Ascending aorta (tissue), 2 donors: Measurements from ENCODE around the gene CEACAM5. TPM values are rescaled to one million over a fixed set of nuclear protein-coding genes. Genes with fewer than 3 reads are reported as not detected.

Experiments used
- DNase-seq, 2 donors: peaks; one replicate each; pipeline ENCODE4 v3.0.0-alpha.2; 2019; ENCODE audit warnings: low spot score in 2 of 2
- H3K27ac ChIP-seq, 2 donors: fragments of 200-600 bp; sonication (generic); one replicate each; pipeline ENCODE4 v1.5.1; 2016 to 2017; ENCODE audit warnings: mild to moderate bottlenecking in 1 of 2
- H3K27me3 ChIP-seq: fragments of 200-600 bp; sonication (generic); one replicate; pipeline ENCODE4 v1.5.1; 2017
- H3K36me3 ChIP-seq, 2 donors: fragments of 200-600 bp; sonication (generic); one replicate each; pipeline ENCODE4 v1.5.1; 2016
- H3K4me1 ChIP-seq, 2 donors: fragments of 200-600 bp; sonication (generic); one replicate each; pipeline ENCODE4 v1.5.1; 2016 to 2017; ENCODE audit warnings: mild to moderate bottlenecking in 1 of 2
- H3K4me3 ChIP-seq, 2 donors: fragments of 200-600 bp; sonication (generic); one replicate each; pipeline ENCODE4 v1.5.1; 2016 to 2017; ENCODE audit warnings: mild to moderate bottlenecking in 1 of 2
- H3K9me3 ChIP-seq, 2 donors: fragments of 200-600 bp; sonication (generic); one replicate each; pipeline ENCODE4 v1.5.1; 2016
- intact Hi-C: fragments of 100-400 bp; cut with DNase I; formaldehyde crosslinking; loops from one replicate; pipeline ENCODE4 v1.15.1; 2023
- total RNA-seq: library from RNA; depleted of rRNA; stranded (reverse); fragments of >200 nt; gene quantifications from one replicate; pipeline ENCODE4 v1.1.0, GENCODE V29; 2016
- TF ChIP-seq, protein P1 (sequence below), 3 experiments: fragments of 200-600 bp in 2 of 3; fragments of 450-650 bp in 1 of 3; sonication (generic) in 2 of 3; IDR thresholded peaks; one replicate each; pipeline ENCODE4 v1.5.1; 2016 to 2019; ENCODE audit warnings: antibody characterized with exemption in 3 of 3, mild to moderate bottlenecking in 1 of 3, moderate library complexity in 1 of 3

The CEACAM5 gene
- total RNA-seq, 1 donor from 2014 or later = not detected

DNA sequence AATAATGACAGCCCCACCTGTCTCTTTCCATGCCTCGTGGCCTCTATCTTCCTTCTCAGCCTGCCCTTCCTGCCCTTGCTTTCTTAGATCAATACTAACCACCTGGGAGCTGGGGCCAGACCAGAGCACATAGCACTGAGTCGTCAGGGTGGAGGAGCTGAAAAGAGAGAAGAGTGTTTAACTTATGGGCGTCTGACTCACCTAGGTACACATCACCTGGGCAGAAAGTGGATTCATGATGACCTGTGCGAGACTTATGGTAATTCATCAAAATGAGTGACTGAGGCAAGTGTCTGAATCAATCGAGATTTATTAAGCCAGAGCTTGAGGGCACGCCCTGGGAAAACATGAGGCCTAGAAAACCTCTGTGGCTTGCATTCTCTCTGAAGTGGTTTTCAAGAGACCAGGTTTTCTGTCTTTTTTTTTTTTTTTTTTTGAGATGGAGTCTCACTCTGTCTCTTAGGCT lies 66.1 kb downstream of the CEACAM5 start:
- no peak overlapping the region for H3K27ac ChIP-seq
- intact Hi-C loops = no loop called here
- TF ChIP-seq, protein P1, sequence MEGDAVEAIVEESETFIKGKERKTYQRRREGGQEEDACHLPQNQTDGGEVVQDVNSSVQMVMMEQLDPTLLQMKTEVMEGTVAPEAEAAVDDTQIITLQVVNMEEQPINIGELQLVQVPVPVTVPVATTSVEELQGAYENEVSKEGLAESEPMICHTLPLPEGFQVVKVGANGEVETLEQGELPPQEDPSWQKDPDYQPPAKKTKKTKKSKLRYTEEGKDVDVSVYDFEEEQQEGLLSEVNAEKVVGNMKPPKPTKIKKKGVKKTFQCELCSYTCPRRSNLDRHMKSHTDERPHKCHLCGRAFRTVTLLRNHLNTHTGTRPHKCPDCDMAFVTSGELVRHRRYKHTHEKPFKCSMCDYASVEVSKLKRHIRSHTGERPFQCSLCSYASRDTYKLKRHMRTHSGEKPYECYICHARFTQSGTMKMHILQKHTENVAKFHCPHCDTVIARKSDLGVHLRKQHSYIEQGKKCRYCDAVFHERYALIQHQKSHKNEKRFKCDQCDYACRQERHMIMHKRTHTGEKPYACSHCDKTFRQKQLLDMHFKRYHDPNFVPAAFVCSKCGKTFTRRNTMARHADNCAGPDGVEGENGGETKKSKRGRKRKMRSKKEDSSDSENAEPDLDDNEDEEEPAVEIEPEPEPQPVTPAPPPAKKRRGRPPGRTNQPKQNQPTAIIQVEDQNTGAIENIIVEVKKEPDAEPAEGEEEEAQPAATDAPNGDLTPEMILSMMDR (IDR thresholded peaks at IDR 0.05) = no peak

DNA sequence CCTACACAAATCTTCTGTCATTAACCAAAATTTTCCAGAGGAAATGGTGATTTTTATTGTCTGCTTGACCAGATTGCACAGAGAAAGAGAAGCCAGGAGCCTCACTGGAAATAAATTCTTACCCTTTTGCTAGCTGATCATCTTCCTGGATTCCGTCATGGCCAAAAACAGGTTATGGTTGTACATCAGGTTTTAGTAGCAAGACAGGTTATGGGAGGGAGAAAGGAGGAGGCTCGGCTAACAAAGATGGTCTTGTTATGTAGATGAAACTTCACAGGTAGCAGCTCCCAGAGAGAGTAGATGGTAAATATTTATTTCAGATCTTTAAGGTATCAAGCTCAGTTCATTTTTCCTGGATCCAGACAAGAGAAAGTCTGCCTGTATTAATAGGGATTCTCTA lies 68.3 kb downstream of the CEACAM5 start:
- no peak for DNase-seq
- Histone ChIP-seq H3K27ac (no peak overlapping the region), H3K9me3 (no peaks in the 10 kb centered on the region), H3K27me3 (no peaks in the 10 kb centered on the region), H3K4me3 (no peak overlapping the region), H3K4me1 (no peaks in the 10 kb centered on the region), H3K36me3 (no peaks in the 10 kb centered on the region)
- intact Hi-C loops = no loop called here
- TF ChIP-seq, protein P1 (IDR thresholded peaks at IDR 0.05) = no peak

More for the DNA sequence above, 66.1 kb downstream of the CEACAM5 start:
- H3K36me3 ChIP-seq = no peaks in the 10 kb centered on the region
- no peaks in the 10 kb centered on the region for H3K27me3 ChIP-seq
- no peaks in the 10 kb centered on the region for H3K4me1 ChIP-seq
- DNase-seq = no peak
- H3K9me3 ChIP-seq = no peaks in the 10 kb centered on the region
- no peak overlapping the region for H3K4me3 ChIP-seq

Other genes starting within 250 kb of the CEACAM5 start
- gene CEACAM21, start 132.5 kb upstream of the CEACAM5 start, total RNA-seq = not detected
- not detected for gene CEACAM4, start 81.6 kb upstream of the CEACAM5 start, total RNA-seq
- gene CEACAM7, start 20.4 kb upstream of the CEACAM5 start, total RNA-seq = not detected
- gene CEACAM6, start 46.9 kb downstream of the CEACAM5 start, total RNA-seq = not detected
- not detected for gene CEACAM3, start 88.0 kb downstream of the CEACAM5 start, total RNA-seq
- not detected for gene LYPD4, start 136.1 kb downstream of the CEACAM5 start, total RNA-seq
- gene DMRTC2, start 136.4 kb downstream of the CEACAM5 start, total RNA-seq = not detected
- 956 TPM for gene RPS19, start 151.6 kb downstream of the CEACAM5 start, total RNA-seq
- gene CD79A, start 168.7 kb downstream of the CEACAM5 start, total RNA-seq = not detected
- 178 TPM for gene ARHGEF1, start 174.6 kb downstream of the CEACAM5 start, total RNA-seq
- not detected for gene ERFL, start 219.8 kb downstream of the CEACAM5 start, total RNA-seq